ENCODE results near the gene LCNL1. TPM values are rescaled to one million over a fixed set of nuclear protein-coding genes. Genes with fewer than 3 reads are reported as not detected.

The LCNL1 gene
- total and polyA plus RNA-seq, 2 of the 13 experiments (the other 11 are each of a cell fraction or from before 2014, with no cell fraction given), result not detected

- no peak overlapping the region for H3K4me3 ChIP-seq (replicated peaks in 1 of 3; ENCODE audit: insufficient read depth in 1 of 3, low read depth in 2 of 3, low read length in 3 of 3)
- TF ChIP-seq ZKSCAN1 (IDR thresholded peaks at IDR 0.05; ENCODE audit: low read length) (no peak), HNRNPL (IDR thresholded peaks at IDR 0.05; ENCODE audit: low read depth, low read length) (0 out of 2 replicates have a peak, but pooled peaks have one; percentile 24)
- WGBS (ENCODE audit: low lambda C conversion rate), result 96% methylated on average over 24 of the region's 67 CpGs
- FAIRE-seq (no peak), DNase-seq (ENCODE audit: low spot score) (no peak), ATAC-seq (no peak)
- H3K36me3 ChIP-seq (replicated peaks in 1 of 2; ENCODE audit: control insufficient read depth in 1 of 2, insufficient read depth in 2 of 2, low read length in 2 of 2), result peaks cover 1 to 2% of the 10 kb centered on the region in 2 experiments; a peak in 1 of 5 replicates
- H3K27ac ChIP-seq (ENCODE audit: extremely low read length, insufficient read depth, low read length), result no peak overlapping the region
- in situ Hi-C loops (cut with HindIII; ENCODE audit: extremely low pct_ligation_motif_present, low pct_unique_long_range_greater_than_20kb) (no loop called here), intact Hi-C loops (cut with micrococcal nuclease; ENCODE audit: unreplicated experiment) (no loop called here)
- BruUV-seq (replicated peaks), result no TSS peak
- POLR2A ChIA-PET, result no interaction called here
- H2AFZ ChIP-seq (ENCODE audit: low read length), result no peak overlapping the region
- H3K9me3 ChIP-seq (ENCODE audit: low read length), result no peaks in the 10 kb centered on the region
- CTCF ChIA-PET (ENCODE audit: low intra/inter-chr PET ratio, low total read pairs), result no interaction called here
- H3K27me3 ChIP-seq (ENCODE audit: control insufficient read depth in 1 of 2, insufficient read depth in 2 of 2, low read length in 2 of 2), result no peaks in the 10 kb centered on the region
- H3K79me2 ChIP-seq (ENCODE audit: insufficient read depth, low read length), result no peaks in the 10 kb centered on the region
- no peaks in the 10 kb centered on the region for H4K20me1 ChIP-seq (ENCODE audit: insufficient read depth, low read length)
- H3K9ac ChIP-seq (ENCODE audit: insufficient read depth, low read depth, low read length), result no peak overlapping the region
- H3K4me1 ChIP-seq (ENCODE audit: insufficient read depth, low read length), result no peaks in the 10 kb centered on the region
- H3K4me2 ChIP-seq (ENCODE audit: low read depth, low read length), result no peak overlapping the region
Measured at GRCh38 chr9:137012694-137013570, 30.1 kb downstream of the LCNL1 start.

GRCh38 chr9:137013571-137013940, 30.8 kb downstream of the LCNL1 start:
- no peak overlapping the region for H3K27ac ChIP-seq (ENCODE audit: extremely low read length, insufficient read depth, low read length)
- TF ChIP-seq SP4 (CRISPR knock-in tag; IDR thresholded peaks at IDR 0.05), result no peak
- TF ChIP-seq HIC2 (CRISPR knock-in tag; IDR thresholded peaks at IDR 0.05; ENCODE audit: low read depth), result no peak
- no peak for TF ChIP-seq DMTF1 (CRISPR knock-in tag; IDR thresholded peaks at IDR 0.05)
- TF ChIP-seq TFE3 (CRISPR knock-in tag; IDR thresholded peaks at IDR 0.05), result no peak
- no peak for TF ChIP-seq REPIN1 (CRISPR knock-in tag; IDR thresholded peaks at IDR 0.05; ENCODE audit: borderline replicate concordance, low read depth)
- TF ChIP-seq CENPX (CRISPR knock-in tag; IDR thresholded peaks at IDR 0.05), result no peak
- TF ChIP-seq KAT2B (IDR thresholded peaks at IDR 0.05; ENCODE audit: borderline replicate concordance, low read depth, low read length), result no peak
- no peak for TF ChIP-seq BRF2 (CRISPR knock-in tag; IDR thresholded peaks at IDR 0.05)

More at GRCh38 chr9:137013571-137013940, 30.8 kb downstream of the LCNL1 start:
- Histone ChIP-seq H3K9me3 (ENCODE audit: low read length) (no peaks in the 10 kb centered on the region), H3K36me3 (replicated peaks in 1 of 2; ENCODE audit: control insufficient read depth in 1 of 2, insufficient read depth in 2 of 2, low read length in 2 of 2) (peaks cover 1 to 2% of the 10 kb centered on the region in 2 experiments; a peak in 1 of 5 replicates), H2AFZ (ENCODE audit: low read length) (no peak overlapping the region), H3K4me1 (ENCODE audit: insufficient read depth, low read length) (no peaks in the 10 kb centered on the region), H3K79me2 (ENCODE audit: insufficient read depth, low read length) (no peaks in the 10 kb centered on the region), H3K9ac (ENCODE audit: insufficient read depth, low read depth, low read length) (no peak overlapping the region), H4K20me1 (ENCODE audit: insufficient read depth, low read length) (no peaks in the 10 kb centered on the region), H3K4me2 (ENCODE audit: low read depth, low read length) (no peak overlapping the region), H3K4me3 (replicated peaks in 1 of 3; ENCODE audit: insufficient read depth in 1 of 3, low read depth in 2 of 3, low read length in 3 of 3) (no peak overlapping the region), H3K27me3 (ENCODE audit: control insufficient read depth in 1 of 2, insufficient read depth in 2 of 2, low read length in 2 of 2) (no peaks in the 10 kb centered on the region)
- FAIRE-seq, result no peak
- intact Hi-C loops (cut with micrococcal nuclease; ENCODE audit: unreplicated experiment), result no loop called here
- no TSS peak for BruUV-seq (replicated peaks)
- POLR2A ChIA-PET, result no interaction called here
- ATAC-seq, result no peak
- WGBS (ENCODE audit: low lambda C conversion rate), result 80% methylated on average over 2 of the region's 20 CpGs
- in situ Hi-C loops (cut with HindIII; ENCODE audit: extremely low pct_ligation_motif_present, low pct_unique_long_range_greater_than_20kb), result no loop called here
- no peak for DNase-seq (ENCODE audit: low spot score)
- CTCF ChIA-PET (ENCODE audit: low intra/inter-chr PET ratio, low total read pairs), result no interaction called here
